Type B pancreatic cell (in vitro differentiated cells): Measurements from ENCODE around the gene NOTCH1. TPM values are rescaled to one million over a fixed set of nuclear protein-coding genes. Genes with fewer than 3 reads are reported as not detected.
"Not testable (repeated sequence)": the region's sequence is repeated elsewhere in the genome, so short reads cannot be mapped to it uniquely, and the experiment has no call there.

Experiments used
- DNase-seq: peaks from one replicate; pipeline ENCODE4 v3.0.0; 2021; ENCODE audit warnings: mixed read lengths; ENCODE audit not compliant: unreplicated experiment; ENCODE audit errors: extremely low spot score
- H3K27ac Mint-ChIP-seq: 2 replicates; pipeline ENCODE4 v1.8.0; 2021; ENCODE audit warnings: mild to moderate bottlenecking, mixed read lengths
- H3K27me3 Mint-ChIP-seq: 2 replicates; pipeline ENCODE4 v1.8.0; 2021; ENCODE audit warnings: mixed read lengths
- H3K36me3 Mint-ChIP-seq: 2 replicates; pipeline ENCODE4 v1.8.0; 2021; ENCODE audit warnings: mixed read lengths
- H3K4me1 Mint-ChIP-seq: one replicate; pipeline ENCODE4 v1.8.0; 2021; ENCODE audit warnings: mixed read lengths; ENCODE audit not compliant: unreplicated experiment
- H3K4me3 Mint-ChIP-seq: 2 replicates; pipeline ENCODE4 v1.8.0; 2021; ENCODE audit warnings: mild to moderate bottlenecking, mixed read lengths
- H3K9me3 Mint-ChIP-seq: 2 replicates; pipeline ENCODE4 v1.8.0; 2021; ENCODE audit warnings: mixed read lengths
- total RNA-seq: library from RNA; stranded (reverse); gene quantifications from 2 replicates; pipeline ENCODE4 v1.2.1, GENCODE V29; 2021; ENCODE audit warnings: low replicate concordance
- TF ChIP-seq, protein P1 (sequence below): fragments of 200-600 bp; sonication (generic); conservative IDR thresholded peaks from 2 replicates; pipeline ENCODE4 v1.5.0; 2021; ENCODE audit warnings: antibody characterized with exemption, mild to moderate bottlenecking

NOTCH1 gene
- total RNA-seq, 1 donor from 2014 or later, result 53.1 TPM

- H3K27me3 Mint-ChIP-seq, result no peaks in the 10 kb centered on the region
- H3K9me3 Mint-ChIP-seq, result no peaks in the 10 kb centered on the region
- H3K36me3 Mint-ChIP-seq, result no peaks in the 10 kb centered on the region
- H3K4me1 Mint-ChIP-seq, result peaks cover 17% of the 10 kb centered on the region
- no peak for DNase-seq
- no peak overlapping the region for H3K4me3 Mint-ChIP-seq
- no peak overlapping the region for H3K27ac Mint-ChIP-seq
- TF ChIP-seq, protein P1, sequence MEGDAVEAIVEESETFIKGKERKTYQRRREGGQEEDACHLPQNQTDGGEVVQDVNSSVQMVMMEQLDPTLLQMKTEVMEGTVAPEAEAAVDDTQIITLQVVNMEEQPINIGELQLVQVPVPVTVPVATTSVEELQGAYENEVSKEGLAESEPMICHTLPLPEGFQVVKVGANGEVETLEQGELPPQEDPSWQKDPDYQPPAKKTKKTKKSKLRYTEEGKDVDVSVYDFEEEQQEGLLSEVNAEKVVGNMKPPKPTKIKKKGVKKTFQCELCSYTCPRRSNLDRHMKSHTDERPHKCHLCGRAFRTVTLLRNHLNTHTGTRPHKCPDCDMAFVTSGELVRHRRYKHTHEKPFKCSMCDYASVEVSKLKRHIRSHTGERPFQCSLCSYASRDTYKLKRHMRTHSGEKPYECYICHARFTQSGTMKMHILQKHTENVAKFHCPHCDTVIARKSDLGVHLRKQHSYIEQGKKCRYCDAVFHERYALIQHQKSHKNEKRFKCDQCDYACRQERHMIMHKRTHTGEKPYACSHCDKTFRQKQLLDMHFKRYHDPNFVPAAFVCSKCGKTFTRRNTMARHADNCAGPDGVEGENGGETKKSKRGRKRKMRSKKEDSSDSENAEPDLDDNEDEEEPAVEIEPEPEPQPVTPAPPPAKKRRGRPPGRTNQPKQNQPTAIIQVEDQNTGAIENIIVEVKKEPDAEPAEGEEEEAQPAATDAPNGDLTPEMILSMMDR, result no peak
Measured at GRCh38 chr9:136564379-136564988, 18.6 kb upstream of the NOTCH1 start.

- Mint-ChIP-seq H3K4me3 (no peak overlapping the region), H3K27ac (no peak overlapping the region), H3K9me3 (peaks cover 2% of the 10 kb centered on the region), H3K27me3 (no peaks in the 10 kb centered on the region), H3K36me3 (no peaks in the 10 kb centered on the region), H3K4me1 (peaks cover 11% of the 10 kb centered on the region)
- TF ChIP-seq, protein P1, result no peak
- DNase-seq, result no peak
Measured at GRCh38 chr9:136563646-136564325, 17.9 kb upstream of the NOTCH1 start.

DNA sequence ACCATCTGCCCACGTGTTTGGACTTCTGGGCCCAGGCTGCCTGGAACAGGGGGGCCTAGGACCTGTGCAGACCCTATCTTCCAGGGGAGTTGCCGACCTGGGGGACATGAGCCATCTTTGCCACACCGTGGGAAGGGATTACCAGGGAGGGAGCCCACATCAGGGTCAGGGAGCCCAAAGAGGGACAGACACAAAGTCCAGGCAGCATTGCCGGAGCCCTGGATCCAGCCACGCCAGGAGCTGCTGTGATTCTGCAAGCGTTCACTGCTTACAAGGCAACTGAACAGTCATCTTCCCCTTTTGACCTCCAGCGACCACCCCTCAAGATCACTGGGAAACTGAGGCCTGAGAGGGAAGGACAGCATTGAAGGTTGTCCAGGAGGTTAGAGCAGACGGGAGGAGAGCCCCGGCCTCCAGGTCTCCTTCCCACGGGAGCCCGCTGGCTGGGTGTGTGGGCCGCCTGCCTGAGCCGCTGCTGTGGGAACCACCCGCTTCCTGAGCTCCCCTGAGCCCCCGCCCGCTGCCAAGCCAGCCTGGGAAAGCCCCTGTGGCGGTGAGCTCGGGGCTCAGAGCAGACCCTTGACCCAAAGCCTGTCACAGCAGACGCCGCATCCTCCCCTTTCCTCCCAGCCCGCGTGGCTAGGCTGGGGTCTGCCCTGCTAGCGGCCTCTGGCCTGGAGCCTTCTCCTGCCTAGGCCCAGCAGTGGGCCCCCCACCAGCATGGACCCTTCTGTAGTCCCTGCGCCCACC, 17.1 kb upstream of the NOTCH1 start:
- TF ChIP-seq, protein P1, result no peak
- no peak overlapping the region for H3K27ac Mint-ChIP-seq
- no peak for DNase-seq
- no peaks in the 10 kb centered on the region for H3K36me3 Mint-ChIP-seq
- peaks cover 5% of the 10 kb centered on the region for H3K9me3 Mint-ChIP-seq
- H3K4me3 Mint-ChIP-seq, result no peak overlapping the region
- no peaks in the 10 kb centered on the region for H3K27me3 Mint-ChIP-seq
- peaks cover 15% of the 10 kb centered on the region for H3K4me1 Mint-ChIP-seq

- no peaks in the 10 kb centered on the region for H3K27me3 Mint-ChIP-seq
- H3K36me3 Mint-ChIP-seq, result no peaks in the 10 kb centered on the region
- no peak for DNase-seq
- no peak overlapping the region for H3K4me3 Mint-ChIP-seq
- H3K4me1 Mint-ChIP-seq, result peaks cover 15% of the 10 kb centered on the region
- H3K9me3 Mint-ChIP-seq, result peaks cover 5% of the 10 kb centered on the region
- TF ChIP-seq, protein P1, result no peak
- H3K27ac Mint-ChIP-seq, result no peak overlapping the region
Measured at GRCh38 chr9:136561779-136562178, 15.9 kb upstream of the NOTCH1 start.

DNA sequence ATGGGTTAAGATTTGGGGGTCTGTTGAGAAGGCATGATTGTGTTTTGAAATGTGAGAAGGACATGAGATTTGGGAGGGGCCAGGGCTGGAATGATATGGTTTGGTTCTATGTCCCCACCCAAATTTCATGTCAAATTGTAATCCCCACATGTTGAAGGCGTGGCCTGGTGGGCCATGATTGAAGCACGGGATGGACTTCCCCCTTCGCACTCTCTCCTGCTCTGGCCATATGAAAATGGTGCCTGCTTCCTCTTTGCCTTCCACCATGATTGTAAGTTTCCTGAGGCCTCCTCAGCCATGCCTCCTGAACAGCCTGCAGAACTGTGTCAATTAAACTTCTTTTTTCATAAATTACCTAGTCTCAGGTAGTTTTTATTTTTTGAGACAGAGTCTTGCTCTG, 14.7 kb upstream of the NOTCH1 start:
- Mint-ChIP-seq H3K4me3 (no peak overlapping the region), H3K9me3 (peaks cover 5% of the 10 kb centered on the region), H3K4me1 (peaks cover 16% of the 10 kb centered on the region), H3K36me3 (no peaks in the 10 kb centered on the region), H3K27ac (peak overlapping the region; percentile 16), H3K27me3 (no peaks in the 10 kb centered on the region)
- DNase-seq, result no peak
- TF ChIP-seq, protein P1, result no peak

DNA sequence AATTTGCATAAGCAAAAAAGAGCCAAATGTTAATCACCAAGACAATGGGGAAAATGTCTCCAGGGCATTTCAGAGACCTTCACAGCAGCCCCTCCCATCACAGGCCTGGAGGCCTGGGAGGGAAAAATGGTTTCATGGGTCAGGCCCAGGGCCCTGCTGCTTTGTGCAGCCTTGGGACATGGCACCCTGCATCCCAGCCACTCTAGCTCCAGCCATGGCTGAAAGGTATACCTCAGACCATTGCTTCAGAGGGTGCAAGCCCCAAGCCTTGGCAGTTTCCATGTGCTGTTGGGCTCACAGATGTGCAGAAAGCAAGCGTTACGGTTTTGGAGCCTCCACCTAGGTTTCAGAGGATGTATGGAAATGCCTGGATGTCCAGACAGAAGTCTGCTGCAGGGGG, 13.5 kb upstream of the NOTCH1 start:
- H3K36me3 Mint-ChIP-seq, H3K4me3 Mint-ChIP-seq, H3K27ac Mint-ChIP-seq, DNase-seq, H3K9me3 Mint-ChIP-seq, H3K27me3 Mint-ChIP-seq: not testable (repeated sequence)
- H3K4me1 Mint-ChIP-seq, result peaks cover 12% of the 10 kb centered on the region

- H3K27ac Mint-ChIP-seq, result peak overlapping the region; percentile 14
- not testable (repeated sequence) for DNase-seq, H3K9me3 Mint-ChIP-seq, H3K36me3 Mint-ChIP-seq, H3K4me3 Mint-ChIP-seq, H3K27me3 Mint-ChIP-seq
- H3K4me1 Mint-ChIP-seq, result peaks cover 12% of the 10 kb centered on the region
Measured at GRCh38 chr9:136558846-136559245, 13.0 kb upstream of the NOTCH1 start.
